ENCODE measurements around the gene AJAP1. TPM values are rescaled to one million over a fixed set of nuclear protein-coding genes. Genes with fewer than 3 reads are reported as not detected.

AJAP1 gene
- total RNA-seq, 2 experiments from 2014 or later, result not detected

GRCh38 chr1:4708840-4709507 lies 54.6 kb downstream of the AJAP1 start:
- no peaks in the 10 kb centered on the region for H3K9me2 ChIP-seq (ENCODE audit: insufficient read depth, low read length)
- H3K9me3 ChIP-seq (ENCODE audit: low read length), result no peaks in the 10 kb centered on the region
- no peak for TF ChIP-seq EZH2phosphoT487 (IDR thresholded peaks at IDR 0.05; ENCODE audit: borderline replicate concordance, low read depth, low read length)
- no peak for TF ChIP-seq CTCF (conservative IDR thresholded peaks at IDR 0.05; ENCODE audit: low read length)
- no peak for DNase-seq (ENCODE audit: low spot score)
- ChIA-PET CTCF (ENCODE audit: unreplicated experiment) (no interaction called here), POLR2A (no interaction called here)
- H3K79me2 ChIP-seq (ENCODE audit: insufficient read depth, low read depth, low read length), result no peaks in the 10 kb centered on the region
- no peaks in the 10 kb centered on the region for H4K20me1 ChIP-seq (ENCODE audit: insufficient read depth, low read length)
- H3K36me3 ChIP-seq (ENCODE audit: insufficient read depth, low read length), result no peaks in the 10 kb centered on the region
- H2AFZ ChIP-seq (ENCODE audit: low read length), result no peak overlapping the region
- no peaks in the 10 kb centered on the region for H3K4me1 ChIP-seq (ENCODE audit: insufficient read depth, low read length, poor library complexity, severe bottlenecking)
- no TSS peak for BruUV-seq (replicated peaks)
- H3K4me2 ChIP-seq (ENCODE audit: low read length), result no peak overlapping the region
- intact Hi-C loops (cut with micrococcal nuclease; ENCODE audit: unreplicated experiment), result no loop called here
- H3K27ac ChIP-seq (ENCODE audit: low read depth, low read length, poor library complexity, severe bottlenecking), result no peak overlapping the region
- H3K4me3 ChIP-seq (ENCODE audit: low read depth, low read length, poor library complexity, severe bottlenecking), result no peak overlapping the region

GRCh38 chr1:4709641-4710040 lies 55.2 kb downstream of the AJAP1 start:
- no peak for DNase-seq (ENCODE audit: low spot score)
- Histone ChIP-seq H3K27ac (ENCODE audit: low read depth, low read length, poor library complexity, severe bottlenecking) (no peak overlapping the region), H3K4me3 (ENCODE audit: low read depth, low read length, poor library complexity, severe bottlenecking) (no peak overlapping the region), H4K20me1 (ENCODE audit: insufficient read depth, low read length) (no peaks in the 10 kb centered on the region), H3K9me3 (ENCODE audit: low read length) (no peaks in the 10 kb centered on the region), H3K79me2 (ENCODE audit: insufficient read depth, low read depth, low read length) (no peaks in the 10 kb centered on the region), H3K9me2 (ENCODE audit: insufficient read depth, low read length) (no peaks in the 10 kb centered on the region), H3K36me3 (ENCODE audit: insufficient read depth, low read length) (no peaks in the 10 kb centered on the region), H2AFZ (ENCODE audit: low read length) (no peak overlapping the region), H3K4me2 (ENCODE audit: low read length) (no peak overlapping the region), H3K4me1 (ENCODE audit: insufficient read depth, low read length, poor library complexity, severe bottlenecking) (no peaks in the 10 kb centered on the region)
- TF ChIP-seq CTCF (conservative IDR thresholded peaks at IDR 0.05; ENCODE audit: low read length) (no peak), EZH2phosphoT487 (IDR thresholded peaks at IDR 0.05; ENCODE audit: borderline replicate concordance, low read depth, low read length) (no peak)
- POLR2A ChIA-PET, result no interaction called here
- BruUV-seq (replicated peaks), result no TSS peak
- intact Hi-C loops (cut with micrococcal nuclease; ENCODE audit: unreplicated experiment), result no loop called here
- CTCF ChIA-PET (ENCODE audit: unreplicated experiment), result no interaction called here

- no TSS peak for BruUV-seq (replicated peaks)
Measured at GRCh38 chr1:4710592-4711415, 56.4 kb downstream of the AJAP1 start.

More at GRCh38 chr1:4710592-4711415, 56.4 kb downstream of the AJAP1 start:
- no peak overlapping the region for H3K27ac ChIP-seq (ENCODE audit: low read depth, low read length, poor library complexity, severe bottlenecking)
- ChIA-PET POLR2A (no interaction called here), CTCF (ENCODE audit: unreplicated experiment) (no interaction called here)
- H3K4me1 ChIP-seq (ENCODE audit: insufficient read depth, low read length, poor library complexity, severe bottlenecking), result no peaks in the 10 kb centered on the region
- no peak for TF ChIP-seq EZH2phosphoT487 (IDR thresholded peaks at IDR 0.05; ENCODE audit: borderline replicate concordance, low read depth, low read length)
- TF ChIP-seq CTCF (conservative IDR thresholded peaks at IDR 0.05; ENCODE audit: low read length), result no peak
- no peak overlapping the region for H3K4me3 ChIP-seq (ENCODE audit: low read depth, low read length, poor library complexity, severe bottlenecking)
- intact Hi-C loops (cut with micrococcal nuclease; ENCODE audit: unreplicated experiment), result no loop called here
- H4K20me1 ChIP-seq (ENCODE audit: insufficient read depth, low read length), result no peaks in the 10 kb centered on the region
- no peaks in the 10 kb centered on the region for H3K79me2 ChIP-seq (ENCODE audit: insufficient read depth, low read depth, low read length)
- DNase-seq (ENCODE audit: low spot score), result no peak
- H3K9me2 ChIP-seq (ENCODE audit: insufficient read depth, low read length), result no peaks in the 10 kb centered on the region
- H2AFZ ChIP-seq (ENCODE audit: low read length), result no peak overlapping the region
- H3K4me2 ChIP-seq (ENCODE audit: low read length), result no peak overlapping the region
- no peaks in the 10 kb centered on the region for H3K36me3 ChIP-seq (ENCODE audit: insufficient read depth, low read length)
- H3K9me3 ChIP-seq (ENCODE audit: low read length), result no peaks in the 10 kb centered on the region
